GM21737 (cell line): ENCODE results near the gene GRIA4.
"Not testable (repeated sequence)": the region's sequence is repeated elsewhere in the genome, so short reads cannot be mapped to it uniquely, and the experiment has no call there.

Source experiments
- ATAC-seq: cut with Tn5 transposase; IDR thresholded peaks from one replicate; pipeline ENCODE4 v1.9.1; 2021; ENCODE audit warnings: mild to moderate bottlenecking, moderate library complexity; ENCODE audit not compliant: unreplicated experiment

Gene GRIA4

GRCh38 chr11:105986554-105986953 is 376.7 kb downstream of the GRIA4 start:
- ATAC-seq, result no peak

GRCh38 chr11:105988197-105988596 is 378.3 kb downstream of the GRIA4 start:
- ATAC-seq, result no peak

DNA sequence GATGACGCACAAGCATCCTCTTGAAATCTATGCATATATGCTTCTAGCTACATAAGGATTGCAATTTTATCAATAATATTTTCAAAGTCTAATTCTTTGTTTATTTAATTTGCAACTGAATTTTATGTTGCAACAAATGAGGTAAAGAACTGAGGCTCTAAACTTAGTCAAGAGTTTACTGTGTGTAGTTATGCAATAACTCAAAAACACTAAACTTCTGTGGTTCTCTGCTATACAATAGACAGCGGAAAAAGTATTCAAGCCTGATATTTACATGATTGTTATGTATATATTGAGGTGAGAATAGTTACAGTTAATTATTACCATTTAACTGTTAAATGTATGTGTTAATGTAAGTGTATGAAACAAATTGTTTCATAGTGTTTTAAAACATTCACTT is 379.3 kb downstream of the GRIA4 start:
- no peak for ATAC-seq

DNA sequence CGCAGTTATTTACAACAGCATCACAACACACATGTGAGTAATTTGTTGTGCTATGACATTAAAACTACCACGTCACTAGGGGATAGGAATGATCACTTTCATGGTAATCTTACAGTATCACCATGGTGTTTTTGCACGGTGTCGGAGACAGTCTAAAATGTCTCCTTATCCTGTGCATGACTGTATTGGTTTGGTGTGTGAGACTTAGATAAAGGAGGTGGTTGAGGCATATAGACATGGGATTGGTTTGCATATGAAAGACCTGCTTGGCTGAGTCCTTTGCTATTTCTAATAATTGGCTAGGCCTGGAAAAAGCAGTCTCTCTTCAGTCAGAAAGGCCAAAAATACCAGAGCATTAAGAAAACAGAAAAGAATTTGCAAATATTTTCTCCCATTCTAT is 382.0 kb downstream of the GRIA4 start:
- ATAC-seq, result no peak

DNA sequence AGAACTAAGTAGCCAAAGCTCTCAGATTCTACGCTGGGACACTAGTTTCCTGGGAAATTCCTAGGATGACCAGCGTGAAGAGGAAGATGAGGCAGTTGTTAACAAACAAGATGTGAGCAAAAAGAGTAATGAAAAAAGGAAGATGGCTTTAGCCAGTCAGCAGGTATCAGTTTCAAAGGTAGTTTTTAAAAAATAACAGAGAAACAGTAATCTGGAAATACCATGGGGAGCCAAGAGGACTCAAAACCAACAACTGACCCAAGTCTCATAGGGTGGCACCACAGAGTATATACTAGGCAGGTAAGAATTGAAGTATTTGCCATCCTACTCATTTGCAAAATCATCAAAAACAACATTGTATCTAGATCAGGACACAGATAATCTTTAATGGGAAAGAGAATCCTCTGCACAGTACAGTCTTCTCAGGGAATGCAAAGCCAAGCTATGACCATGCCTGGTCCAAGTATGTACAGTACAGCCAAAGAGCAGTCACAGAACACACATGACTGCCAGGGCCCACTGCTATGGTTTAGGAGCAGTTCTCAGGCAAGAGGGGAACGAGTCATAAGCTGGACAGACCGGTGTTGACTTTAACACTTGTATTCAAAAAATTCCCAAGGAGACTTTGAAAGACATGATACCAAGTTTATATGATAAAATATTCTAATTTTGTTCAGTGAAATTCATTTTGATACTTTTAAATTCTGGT is 391.6 kb downstream of the GRIA4 start:
- ATAC-seq, result no peak

- ATAC-seq, result not testable (repeated sequence)
These were observed 393.2 kb downstream of the GRIA4 start for GRCh38 chr11:106003094-106003493.

GRCh38 chr11:106011481-106011880 is 401.6 kb downstream of the GRIA4 start:
- ATAC-seq, result no peak

DNA sequence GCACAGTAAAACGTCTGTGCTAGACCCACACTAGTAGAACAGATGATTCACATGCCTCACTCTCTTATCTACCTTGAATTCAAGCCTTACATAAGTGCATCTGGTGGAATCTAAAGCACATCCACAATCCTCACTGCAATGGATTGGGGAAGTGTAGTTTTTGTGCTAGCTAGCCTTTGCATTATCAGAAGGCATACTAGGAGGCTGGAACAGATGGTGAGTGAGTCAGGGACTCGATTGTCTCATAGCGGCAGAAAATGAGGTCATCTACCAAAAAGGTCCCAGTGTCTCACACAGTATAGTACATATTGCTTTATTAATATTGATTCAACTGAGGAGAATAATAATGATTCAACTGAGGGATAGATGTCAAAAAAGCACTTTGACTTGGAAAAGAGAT is 402.9 kb downstream of the GRIA4 start:
- ATAC-seq, result no peak

DNA sequence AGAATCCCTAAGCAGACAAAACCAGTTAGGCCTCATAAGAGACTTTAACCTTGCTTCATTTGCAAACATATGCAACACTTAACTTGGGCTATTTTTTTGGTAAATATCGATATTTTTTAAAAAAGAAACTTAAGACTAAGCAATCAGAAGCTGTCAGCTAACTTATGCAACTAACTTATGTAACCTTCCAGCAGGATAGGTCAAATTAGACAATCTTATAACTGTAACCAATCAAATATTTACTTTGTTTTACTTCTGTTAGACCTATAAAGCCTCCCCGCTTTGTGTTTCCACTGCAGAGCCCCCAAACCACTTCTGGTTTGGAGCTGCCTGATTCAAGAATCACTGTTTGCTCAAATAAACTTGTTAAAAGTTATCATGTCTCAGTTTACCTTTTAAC is 404.2 kb downstream of the GRIA4 start:
- ATAC-seq, result no peak

- ATAC-seq, result no peak
These were observed 404.7 kb downstream of the GRIA4 start for GRCh38 chr11:106014620-106015019.

GRCh38 chr11:106015066-106015465 is 405.2 kb downstream of the GRIA4 start:
- no peak for ATAC-seq

DNA sequence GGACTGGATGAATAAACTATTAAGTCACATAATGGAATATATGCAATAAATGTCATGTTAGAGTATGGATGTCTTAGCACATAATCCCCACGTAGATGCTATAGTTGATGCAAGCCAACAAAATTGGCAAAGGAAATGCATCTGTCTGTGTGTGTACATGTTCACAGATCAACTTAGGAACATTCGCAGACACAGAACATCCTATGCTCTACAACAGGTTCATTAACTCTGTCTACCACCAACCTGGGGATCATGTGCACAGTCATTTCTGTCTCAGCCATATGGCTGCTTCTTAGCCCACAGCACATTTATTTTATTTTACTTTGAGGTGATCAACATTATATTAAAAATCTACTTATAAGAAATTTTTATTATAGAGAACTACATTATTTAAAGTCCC is 407.2 kb downstream of the GRIA4 start:
- ATAC-seq, result no peak

DNA sequence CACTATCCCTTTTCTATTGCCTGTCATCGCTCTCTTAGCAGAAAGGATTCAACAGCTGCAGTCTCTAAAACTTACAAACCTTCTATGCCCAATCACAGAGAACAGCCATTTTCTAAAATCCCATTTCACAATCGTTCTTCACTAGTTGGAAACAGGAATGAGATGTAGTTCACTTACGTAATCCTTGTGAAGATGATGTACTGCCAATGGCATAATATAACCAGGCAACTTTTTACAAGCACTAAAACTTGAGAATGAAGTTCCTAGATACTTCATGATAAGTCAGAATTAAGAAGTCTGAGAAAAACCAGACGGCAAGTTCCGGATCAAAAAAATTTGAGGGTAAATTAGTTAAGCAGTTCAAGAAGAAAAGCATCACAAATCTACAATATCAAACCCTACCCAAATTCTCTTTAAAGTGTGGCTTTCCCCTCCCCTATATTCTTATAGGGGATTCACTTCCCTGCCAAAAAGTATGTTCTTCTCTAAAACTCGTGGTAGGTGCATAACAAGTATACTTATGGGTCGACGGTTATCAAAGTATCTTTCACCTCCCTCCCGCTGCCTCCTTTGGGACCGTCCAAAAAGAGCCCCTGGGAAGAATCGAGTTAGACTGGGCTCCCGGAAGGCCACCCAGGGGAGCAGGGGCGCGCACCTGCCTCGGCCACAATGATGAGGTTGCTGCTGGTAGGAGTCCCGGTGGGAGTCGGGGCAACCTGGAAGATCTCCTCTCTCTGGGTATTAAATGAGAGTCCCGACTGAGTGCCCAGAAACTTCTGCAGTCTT is 411.5 kb downstream of the GRIA4 start:
- ATAC-seq, result peak; percentile 16

DNA sequence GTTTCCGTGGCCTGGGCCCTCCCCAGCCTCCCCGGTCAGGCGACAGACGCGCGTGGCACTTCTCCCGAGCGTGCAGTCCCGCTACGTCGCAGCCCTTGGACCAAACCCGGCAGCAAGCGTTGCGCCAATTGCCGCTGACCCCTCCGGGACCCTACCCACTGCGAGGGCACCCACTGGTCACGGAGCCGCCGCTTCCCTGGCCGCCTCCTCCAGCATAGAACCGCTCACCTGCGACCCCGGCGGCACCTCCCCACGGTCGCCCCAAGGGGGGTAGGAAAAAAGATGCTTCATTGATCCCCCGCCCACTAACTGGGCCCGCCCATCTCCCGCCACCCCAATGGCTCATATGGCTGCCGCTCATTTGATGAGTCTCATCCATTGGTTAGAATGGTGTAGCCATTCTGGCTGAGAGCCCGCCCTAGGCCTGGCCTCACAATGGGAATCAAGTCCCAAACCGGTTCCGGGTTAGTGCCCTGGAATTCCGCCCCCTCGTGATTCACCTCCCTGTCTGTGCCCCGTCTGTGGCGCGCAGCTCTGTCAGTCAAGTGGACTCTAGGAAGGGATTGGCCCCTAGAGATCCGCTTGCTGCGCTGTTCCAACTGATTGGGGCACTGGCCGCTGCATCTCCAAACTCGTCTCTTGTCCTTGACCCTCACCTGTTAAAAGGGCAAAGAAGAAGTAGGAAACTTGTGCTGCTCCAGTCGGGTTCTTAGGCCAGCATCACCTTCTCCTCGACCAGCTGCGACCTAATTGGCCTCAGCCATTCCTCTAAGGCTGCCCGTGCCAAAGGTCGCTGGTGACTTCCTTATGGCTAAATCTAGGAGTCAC is 412.3 kb downstream of the GRIA4 start, which contains the start of gene MSANTD4:
TSS of gene MSANTD4 (minus strand) at position 274 of the 828 bp plus-strand sequence. CDS start 11,323 bp downstream, outside the sequence.
- ATAC-seq, result peak; percentile 97

DNA sequence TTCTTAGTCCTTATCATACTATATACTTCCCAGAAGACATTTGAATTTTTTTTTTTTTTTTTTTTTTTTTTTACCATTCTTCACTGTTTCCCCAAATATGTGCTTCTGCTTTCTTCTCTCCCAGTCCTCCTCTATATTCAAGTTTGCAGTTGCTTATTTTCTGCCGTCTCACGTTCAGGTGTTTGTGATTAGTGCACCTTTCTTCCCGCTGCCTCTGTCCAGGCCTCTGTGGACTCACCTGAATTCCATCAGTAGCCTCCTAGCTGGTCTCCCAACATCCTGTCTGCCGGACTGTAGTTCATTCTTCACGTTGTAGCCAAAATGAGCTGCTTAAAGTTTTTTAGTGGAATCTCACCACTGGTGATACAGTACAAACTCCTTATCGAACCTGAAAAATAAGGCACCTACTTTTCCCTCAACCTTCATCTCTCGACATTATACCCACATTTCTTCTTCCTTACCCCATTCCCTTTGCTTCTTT is 413.0 kb downstream of the GRIA4 start:
- no peak for ATAC-seq

- no peak for ATAC-seq
These were observed 420.7 kb downstream of the GRIA4 start for GRCh38 chr11:106030609-106031008.

DNA sequence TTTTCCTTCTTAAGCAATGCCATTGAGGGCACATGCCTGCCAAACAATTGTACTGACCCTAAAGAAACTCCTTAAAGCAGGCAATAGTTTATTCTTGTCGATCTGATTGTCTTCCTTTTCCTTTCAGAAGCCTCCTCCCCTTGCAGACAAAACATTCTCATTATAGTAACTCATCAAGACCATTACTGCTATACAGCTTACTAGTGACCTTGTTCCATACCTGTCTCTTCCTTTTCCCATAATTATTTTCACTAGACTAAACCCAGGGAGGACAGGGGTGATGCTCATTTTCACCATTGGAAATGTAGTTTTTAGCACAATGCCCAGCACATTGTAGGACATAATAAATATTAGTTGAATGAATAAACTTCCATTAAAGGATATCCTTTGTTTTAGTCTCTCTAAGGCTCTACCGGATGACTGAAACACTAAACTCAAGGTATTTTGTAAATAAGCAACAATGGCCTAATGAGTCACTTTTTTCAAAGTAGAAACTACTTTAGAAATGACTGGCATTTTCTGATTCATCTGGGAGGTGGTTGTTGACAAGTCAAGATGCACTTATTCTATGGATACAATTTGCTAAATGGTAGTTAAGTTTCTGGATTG is 421.4 kb downstream of the GRIA4 start:
- no peak for ATAC-seq
